ENCODE measurements around the gene TBC1D12. TPM values are rescaled to one million over a fixed set of nuclear protein-coding genes. Genes with fewer than 3 reads are reported as not detected.

Gene TBC1D12
- total RNA-seq, 3 donors from 2014 or later (not counting 1 experiment from before 2014, with no cell fraction given): 1.2 to 4.8 (median 1.8) TPM

DNA sequence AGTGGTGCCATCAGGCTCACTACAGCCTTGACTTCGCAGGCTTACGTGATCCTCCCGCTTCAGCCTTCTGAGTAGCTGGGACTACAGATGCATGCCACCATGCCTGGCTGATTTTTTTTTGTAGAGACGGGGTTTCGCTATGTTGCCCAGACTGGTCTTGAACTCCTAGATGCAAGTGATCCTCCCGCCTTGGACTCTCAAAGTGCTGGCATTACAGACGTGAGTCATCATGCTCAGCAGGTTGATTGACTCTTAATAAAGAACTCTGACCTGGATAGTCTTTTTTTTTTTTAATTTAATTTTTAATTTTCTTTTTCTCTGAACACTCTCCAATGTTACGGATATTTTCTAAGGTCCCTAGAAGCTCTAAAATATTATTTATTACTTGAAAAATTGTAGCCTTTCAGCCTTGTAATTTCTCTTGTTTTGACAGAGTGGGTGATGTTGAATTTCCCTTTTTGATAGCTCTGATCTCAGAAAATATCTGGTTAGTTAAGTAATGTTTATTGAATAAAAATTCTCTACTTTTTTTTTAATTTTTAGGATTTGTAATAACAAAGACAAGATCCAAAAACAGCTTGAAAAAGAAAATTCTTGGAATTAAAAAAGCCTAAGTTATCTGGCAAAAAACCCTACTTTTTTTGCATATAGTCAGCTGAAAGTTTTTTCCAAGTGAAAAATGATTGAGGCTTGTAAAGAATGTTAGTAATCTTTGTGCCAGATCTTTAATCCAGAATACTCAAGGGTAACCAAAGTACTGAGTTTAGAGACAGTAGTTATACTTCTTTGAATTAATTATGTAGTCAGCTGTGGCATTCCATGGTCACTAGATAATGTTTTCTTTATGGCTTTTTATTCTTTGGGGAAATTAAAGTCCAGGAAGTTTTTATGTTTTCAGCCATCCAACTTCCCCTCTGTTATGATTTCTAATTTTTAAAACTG is 26.7 kb downstream of the TBC1D12 start:
- Mint-ChIP-seq H3K4me3 (no peak overlapping the region), H3K4me1 (no peaks in the 10 kb centered on the region), H3K9me3 (no peaks in the 10 kb centered on the region), H3K36me3 (no peaks in the 10 kb centered on the region), H3K27ac (no peak overlapping the region), H3K27me3 (ENCODE audit: low read depth in 2 of 2) (peaks cover 3 to 9% of the 10 kb centered on the region in 2 donors)
- TF ChIP-seq, protein P1, sequence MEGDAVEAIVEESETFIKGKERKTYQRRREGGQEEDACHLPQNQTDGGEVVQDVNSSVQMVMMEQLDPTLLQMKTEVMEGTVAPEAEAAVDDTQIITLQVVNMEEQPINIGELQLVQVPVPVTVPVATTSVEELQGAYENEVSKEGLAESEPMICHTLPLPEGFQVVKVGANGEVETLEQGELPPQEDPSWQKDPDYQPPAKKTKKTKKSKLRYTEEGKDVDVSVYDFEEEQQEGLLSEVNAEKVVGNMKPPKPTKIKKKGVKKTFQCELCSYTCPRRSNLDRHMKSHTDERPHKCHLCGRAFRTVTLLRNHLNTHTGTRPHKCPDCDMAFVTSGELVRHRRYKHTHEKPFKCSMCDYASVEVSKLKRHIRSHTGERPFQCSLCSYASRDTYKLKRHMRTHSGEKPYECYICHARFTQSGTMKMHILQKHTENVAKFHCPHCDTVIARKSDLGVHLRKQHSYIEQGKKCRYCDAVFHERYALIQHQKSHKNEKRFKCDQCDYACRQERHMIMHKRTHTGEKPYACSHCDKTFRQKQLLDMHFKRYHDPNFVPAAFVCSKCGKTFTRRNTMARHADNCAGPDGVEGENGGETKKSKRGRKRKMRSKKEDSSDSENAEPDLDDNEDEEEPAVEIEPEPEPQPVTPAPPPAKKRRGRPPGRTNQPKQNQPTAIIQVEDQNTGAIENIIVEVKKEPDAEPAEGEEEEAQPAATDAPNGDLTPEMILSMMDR (IDR thresholded peaks at IDR 0.05): no peak
- Histone ChIP-seq H3K27ac (ENCODE audit: low read length) (no peak overlapping the region), H3K4me3 (ENCODE audit: low read length) (no peak overlapping the region), H3K36me3 (ENCODE audit: control insufficient read depth, insufficient read depth, low read length) (no peaks in the 10 kb centered on the region), H3K4me1 (ENCODE audit: control insufficient read depth, insufficient read depth, low read length) (no peaks in the 10 kb centered on the region), H3K27me3 (ENCODE audit: control insufficient read depth, insufficient read depth, low read length) (no peaks in the 10 kb centered on the region), H3K9me3 (ENCODE audit: control insufficient read depth, insufficient read depth, low read length) (no peaks in the 10 kb centered on the region)
- ATAC-seq: no peak
- DNase-seq: no peak
- intact Hi-C loops (cut with micrococcal nuclease): no loop called here
- 90% methylated on average over 7 of the region's 8 CpGs for WGBS (ENCODE audit: insufficient coverage)

DNA sequence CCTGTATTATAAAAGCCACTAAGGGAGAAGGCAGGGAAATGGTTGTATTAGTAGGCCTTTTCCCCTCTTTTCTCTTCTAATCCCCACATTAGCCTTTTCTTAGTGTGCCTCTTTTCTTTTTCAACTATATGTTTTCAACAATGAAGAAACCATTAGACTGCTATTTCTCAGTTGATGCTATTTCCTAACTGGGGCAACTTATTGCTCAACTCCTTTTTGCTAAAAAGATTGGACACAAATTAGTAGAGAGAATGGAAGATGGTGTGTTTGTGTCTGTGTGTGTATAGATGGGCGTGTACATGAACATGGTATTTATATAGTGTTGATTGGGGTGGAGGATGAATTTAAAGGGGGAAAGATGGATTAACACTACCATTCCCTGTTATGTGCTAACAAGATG is 28.4 kb downstream of the TBC1D12 start:
- Mint-ChIP-seq H3K36me3 (no peaks in the 10 kb centered on the region), H3K4me1 (no peaks in the 10 kb centered on the region), H3K27ac (no peak overlapping the region), H3K27me3 (ENCODE audit: low read depth in 2 of 2) (no peaks in the 10 kb centered on the region), H3K4me3 (no peak overlapping the region), H3K9me3 (no peaks in the 10 kb centered on the region)
- no peaks in the 10 kb centered on the region for H3K36me3 ChIP-seq (ENCODE audit: control insufficient read depth, insufficient read depth, low read length)
- H3K27me3 ChIP-seq (ENCODE audit: control insufficient read depth, insufficient read depth, low read length): no peaks in the 10 kb centered on the region
- no peaks in the 10 kb centered on the region for H3K4me1 ChIP-seq (ENCODE audit: control insufficient read depth, insufficient read depth, low read length)
- DNase-seq: no peak
- 79% methylated on average over 1 of the region's 1 CpG for WGBS (ENCODE audit: insufficient coverage)
- no peaks in the 10 kb centered on the region for H3K9me3 ChIP-seq (ENCODE audit: control insufficient read depth, insufficient read depth, low read length)
- no peak for ATAC-seq
- H3K4me3 ChIP-seq (ENCODE audit: low read length): no peak overlapping the region
- H3K27ac ChIP-seq (ENCODE audit: low read length): no peak overlapping the region
- TF ChIP-seq, protein P1 (IDR thresholded peaks at IDR 0.05): no peak
- intact Hi-C loops (cut with micrococcal nuclease): no loop called here

DNA sequence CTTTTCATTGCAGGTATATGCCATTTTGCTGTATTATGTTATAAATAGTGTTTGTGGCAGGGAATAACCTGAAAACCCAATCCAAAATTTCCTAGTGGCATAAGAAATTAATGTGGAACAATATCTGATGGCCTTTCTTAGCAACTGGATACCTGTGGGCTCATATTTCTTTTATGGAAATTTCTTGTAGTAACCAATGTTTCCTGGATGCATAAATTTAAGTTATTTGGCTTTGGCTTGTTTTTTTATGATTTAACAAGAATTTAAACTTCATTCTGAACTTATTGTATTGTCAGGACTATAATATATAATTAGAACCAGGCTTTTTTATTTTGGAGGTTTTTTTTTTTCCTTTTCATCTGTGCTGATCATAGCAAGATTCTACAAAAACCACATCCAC is 30.1 kb downstream of the TBC1D12 start:
- H3K4me3 Mint-ChIP-seq: no peak overlapping the region
- no peak overlapping the region for H3K27ac Mint-ChIP-seq
- peaks cover 0 to under 1% of the 10 kb centered on the region in 2 donors for H3K9me3 Mint-ChIP-seq
- ATAC-seq (no peak), DNase-seq (no peak)
- no peak overlapping the region for H3K27ac ChIP-seq (ENCODE audit: low read length)
- no peaks in the 10 kb centered on the region for H3K36me3 ChIP-seq (ENCODE audit: control insufficient read depth, insufficient read depth, low read length)
- H3K36me3 Mint-ChIP-seq: no peaks in the 10 kb centered on the region
- no peaks in the 10 kb centered on the region for H3K4me1 ChIP-seq (ENCODE audit: control insufficient read depth, insufficient read depth, low read length)
- no peak overlapping the region for H3K4me3 ChIP-seq (ENCODE audit: low read length)
- no peaks in the 10 kb centered on the region for H3K27me3 Mint-ChIP-seq (ENCODE audit: low read depth in 2 of 2)
- intact Hi-C loops (cut with micrococcal nuclease): no loop called here
- peaks cover 4% of the 10 kb centered on the region for H3K9me3 ChIP-seq (ENCODE audit: control insufficient read depth, insufficient read depth, low read length)
- TF ChIP-seq, protein P1 (IDR thresholded peaks at IDR 0.05): no peak
- no peaks in the 10 kb centered on the region for H3K4me1 Mint-ChIP-seq
- H3K27me3 ChIP-seq (ENCODE audit: control insufficient read depth, insufficient read depth, low read length): no peaks in the 10 kb centered on the region

Data from natural killer cell (primary cell).